Measurements from ENCODE around the gene BRAF. TPM values are rescaled to one million over a fixed set of nuclear protein-coding genes. Genes with fewer than 3 reads are reported as not detected.

The BRAF gene
- total and polyA plus RNA-seq, 2 donors (not counting 3 experiments of a cell fraction or from before 2014, with no cell fraction given): 6.6 to 26.2 TPM

DNA sequence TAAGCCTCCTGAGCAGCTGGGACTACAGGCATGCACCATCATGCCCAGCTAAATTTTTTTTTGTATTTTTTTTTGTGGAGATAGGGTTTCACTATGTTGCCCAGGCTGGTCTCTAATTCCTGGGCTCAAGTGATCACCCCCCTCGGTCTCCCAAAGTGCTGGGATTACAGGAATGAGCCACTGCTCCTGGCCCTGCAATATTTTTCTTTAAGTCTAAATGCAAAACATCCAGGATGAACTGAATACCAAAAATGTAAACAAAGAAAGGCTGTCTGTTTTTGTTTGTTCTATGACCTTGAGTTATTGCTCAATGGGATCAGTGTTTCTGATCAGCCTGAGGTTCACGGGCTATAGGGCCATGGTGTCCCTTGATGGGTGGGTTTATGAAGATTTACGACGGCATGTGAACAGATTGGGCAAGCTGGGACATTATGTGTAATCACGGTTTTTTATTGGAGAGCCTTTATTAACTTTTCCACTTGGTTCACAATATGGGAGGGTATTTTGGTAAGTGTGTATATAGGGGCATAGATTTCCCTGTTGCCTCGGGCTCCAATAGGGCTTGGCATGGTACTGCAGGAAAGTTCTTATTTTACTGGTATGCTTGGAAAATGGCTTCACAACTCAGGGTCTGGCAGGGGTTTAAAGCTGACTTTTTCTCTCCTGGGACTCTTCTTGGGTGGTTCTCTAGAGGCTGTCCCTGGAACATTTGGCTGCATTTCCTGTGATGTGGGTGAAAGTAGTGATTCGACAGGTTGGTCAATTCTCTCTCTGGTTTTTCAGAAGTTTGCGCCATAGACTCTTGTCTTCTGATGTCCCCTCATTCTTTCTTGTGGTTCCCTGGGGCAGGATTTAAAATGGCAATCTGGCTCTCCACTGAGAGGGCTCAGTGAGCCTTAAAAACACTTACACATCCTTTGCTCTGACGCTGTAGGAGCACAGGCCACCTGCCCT, 48.4 kb upstream of the BRAF start:
- Histone ChIP-seq H3K9me3 (replicated peaks; ENCODE audit: control insufficient read depth, insufficient read depth, low read length) (no peaks in the 10 kb centered on the region), H3K4me3 (replicated peaks in 1 of 3; ENCODE audit: insufficient read depth in 1 of 3, low read depth in 1 of 3, low read length in 3 of 3) (no peak overlapping the region), H3K9me1 (replicated peaks; ENCODE audit: control insufficient read depth, extremely low read depth, insufficient read depth, low read length) (no peaks in the 10 kb centered on the region), H3K9ac (replicated peaks; ENCODE audit: extremely low read depth, insufficient read depth, low read length) (no peak overlapping the region), H4K20me1 (replicated peaks; ENCODE audit: control insufficient read depth, extremely low read depth, insufficient read depth, low read length) (no peaks in the 10 kb centered on the region), H3K36me3 (ENCODE audit: control insufficient read depth in 2 of 2, extremely low read depth in 1 of 2, insufficient read depth in 2 of 2, low read length in 2 of 2) (no peaks in the 10 kb centered on the region), H3K27ac (ENCODE audit: insufficient read depth, low read depth, low read length) (no peak overlapping the region), H3K27me3 (ENCODE audit: control insufficient read depth in 2 of 2, insufficient read depth in 2 of 2, low read length in 2 of 2) (no peaks in the 10 kb centered on the region), H3K4me2 (ENCODE audit: insufficient read depth, low read length) (no peak overlapping the region), H3K4me1 (ENCODE audit: control insufficient read depth, extremely low read depth, insufficient read depth, low read length) (no peaks in the 10 kb centered on the region), H3K79me2 (ENCODE audit: control insufficient read depth, insufficient read depth, low read length) (no peaks in the 10 kb centered on the region), H2AFZ (ENCODE audit: low read depth, low read length) (no peak overlapping the region)
- CTCF ChIA-PET: no interaction called here
- POLR2A ChIA-PET: no interaction called here
- no TSS peak for BruUV-seq (replicated peaks)
- intact Hi-C loops (cut with micrococcal nuclease): no loop called here
- dilution Hi-C loops (cut with MboI; ENCODE audit: extremely low pct_ligation_motif_present, low sequenced_read_pairs): no loop called here
- TF ChIP-seq GATA2 (IDR thresholded peaks at IDR 0.05; ENCODE audit: insufficient read depth, insufficient read length, low read depth, low read length) (no peak), JUN (IDR thresholded peaks at IDR 0.05; ENCODE audit: borderline replicate concordance, insufficient read depth, insufficient read length, low read depth) (no peak), POLR2A (IDR thresholded peaks at IDR 0.05; ENCODE audit: low read depth, low read length) (no peak), EZH2 (IDR thresholded peaks at IDR 0.05; ENCODE audit: borderline replicate concordance, low read depth, low read length, severe bottlenecking) (no peak), POLR2AphosphoS5 (IDR thresholded peaks at IDR 0.05; ENCODE audit: insufficient read depth, low read depth, low read length) (no peak), MYC (IDR thresholded peaks at IDR 0.05; ENCODE audit: low read depth, low read length) (no peak)
- TF ChIP-seq, protein P1, sequence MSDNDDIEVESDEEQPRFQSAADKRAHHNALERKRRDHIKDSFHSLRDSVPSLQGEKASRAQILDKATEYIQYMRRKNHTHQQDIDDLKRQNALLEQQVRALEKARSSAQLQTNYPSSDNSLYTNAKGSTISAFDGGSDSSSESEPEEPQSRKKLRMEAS (IDR thresholded peaks at IDR 0.05; ENCODE audit: insufficient read depth, insufficient read length): no peak
- TF ChIP-seq, protein P2, sequence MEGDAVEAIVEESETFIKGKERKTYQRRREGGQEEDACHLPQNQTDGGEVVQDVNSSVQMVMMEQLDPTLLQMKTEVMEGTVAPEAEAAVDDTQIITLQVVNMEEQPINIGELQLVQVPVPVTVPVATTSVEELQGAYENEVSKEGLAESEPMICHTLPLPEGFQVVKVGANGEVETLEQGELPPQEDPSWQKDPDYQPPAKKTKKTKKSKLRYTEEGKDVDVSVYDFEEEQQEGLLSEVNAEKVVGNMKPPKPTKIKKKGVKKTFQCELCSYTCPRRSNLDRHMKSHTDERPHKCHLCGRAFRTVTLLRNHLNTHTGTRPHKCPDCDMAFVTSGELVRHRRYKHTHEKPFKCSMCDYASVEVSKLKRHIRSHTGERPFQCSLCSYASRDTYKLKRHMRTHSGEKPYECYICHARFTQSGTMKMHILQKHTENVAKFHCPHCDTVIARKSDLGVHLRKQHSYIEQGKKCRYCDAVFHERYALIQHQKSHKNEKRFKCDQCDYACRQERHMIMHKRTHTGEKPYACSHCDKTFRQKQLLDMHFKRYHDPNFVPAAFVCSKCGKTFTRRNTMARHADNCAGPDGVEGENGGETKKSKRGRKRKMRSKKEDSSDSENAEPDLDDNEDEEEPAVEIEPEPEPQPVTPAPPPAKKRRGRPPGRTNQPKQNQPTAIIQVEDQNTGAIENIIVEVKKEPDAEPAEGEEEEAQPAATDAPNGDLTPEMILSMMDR (IDR thresholded peaks at IDR 0.05; ENCODE audit: extremely low read depth in 1 of 2, insufficient read depth in 1 of 2, low read depth in 1 of 2, low read length in 2 of 2): no peak
- FAIRE-seq (no peak), DNase-seq (ENCODE audit: low read depth, low spot score) (no peak)

All from endothelial cell of umbilical vein (primary cell).